ENCODE results near the gene MAGEC1. TPM values are rescaled to one million over a fixed set of nuclear protein-coding genes. Genes with fewer than 3 reads are reported as not detected.

The MAGEC1 gene
- total RNA-seq, 1 experiment from 2014 or later = not detected

GRCh38 chrX:141941234-141941633, 37.5 kb downstream of the MAGEC1 start:
- H3K14ac ChIP-seq (ENCODE audit: insufficient read depth, low read length) = no peak overlapping the region
- H3K9ac ChIP-seq (ENCODE audit: extremely low read depth, insufficient read length, low read length) = no peak overlapping the region
- no peak overlapping the region for H3K18ac ChIP-seq (ENCODE audit: insufficient read length, low read depth, low read length)
- no peaks in the 10 kb centered on the region for H3K4me1 Mint-ChIP-seq
- H3K9me3 ChIP-seq (ENCODE audit: control insufficient read depth, low read depth, low read length) = peaks cover 7% of the 10 kb centered on the region
- H3K4me1 ChIP-seq (ENCODE audit: insufficient read depth, low read length) = no peaks in the 10 kb centered on the region
- no peak overlapping the region for H2AK5ac ChIP-seq (ENCODE audit: insufficient read length, low read length)
- TF ChIP-seq, protein P1, sequence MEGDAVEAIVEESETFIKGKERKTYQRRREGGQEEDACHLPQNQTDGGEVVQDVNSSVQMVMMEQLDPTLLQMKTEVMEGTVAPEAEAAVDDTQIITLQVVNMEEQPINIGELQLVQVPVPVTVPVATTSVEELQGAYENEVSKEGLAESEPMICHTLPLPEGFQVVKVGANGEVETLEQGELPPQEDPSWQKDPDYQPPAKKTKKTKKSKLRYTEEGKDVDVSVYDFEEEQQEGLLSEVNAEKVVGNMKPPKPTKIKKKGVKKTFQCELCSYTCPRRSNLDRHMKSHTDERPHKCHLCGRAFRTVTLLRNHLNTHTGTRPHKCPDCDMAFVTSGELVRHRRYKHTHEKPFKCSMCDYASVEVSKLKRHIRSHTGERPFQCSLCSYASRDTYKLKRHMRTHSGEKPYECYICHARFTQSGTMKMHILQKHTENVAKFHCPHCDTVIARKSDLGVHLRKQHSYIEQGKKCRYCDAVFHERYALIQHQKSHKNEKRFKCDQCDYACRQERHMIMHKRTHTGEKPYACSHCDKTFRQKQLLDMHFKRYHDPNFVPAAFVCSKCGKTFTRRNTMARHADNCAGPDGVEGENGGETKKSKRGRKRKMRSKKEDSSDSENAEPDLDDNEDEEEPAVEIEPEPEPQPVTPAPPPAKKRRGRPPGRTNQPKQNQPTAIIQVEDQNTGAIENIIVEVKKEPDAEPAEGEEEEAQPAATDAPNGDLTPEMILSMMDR (conservative IDR thresholded peaks at IDR 0.05) = no peak
- no peak for DNase-seq
- no peaks in the 10 kb centered on the region for H3K27me3 ChIP-seq (ENCODE audit: insufficient read depth, low read length)
- H3K9me3 Mint-ChIP-seq = peaks cover 33 to 44% of the 10 kb centered on the region in 2 experiments
- H3K23me2 ChIP-seq (ENCODE audit: insufficient read length, low read depth, low read length, poor library complexity, severe bottlenecking) = no peaks in the 10 kb centered on the region
- no peak overlapping the region for H3K27ac ChIP-seq (ENCODE audit: insufficient read length, low read depth, low read length)
- no peak overlapping the region for H4K8ac ChIP-seq (replicated peaks; ENCODE audit: insufficient read length, low read depth, low read length)
- no peak overlapping the region for H2AFZ ChIP-seq (ENCODE audit: low read length)
- WGBS (ENCODE audit: extremely low coverage, insufficient read length, low lambda C conversion rate) = no CpG with 5 or more reads among the region's 2 CpGs
- H3T11ph ChIP-seq (ENCODE audit: low read length) = no peak overlapping the region
- H2BK12ac ChIP-seq (ENCODE audit: insufficient read length, low read depth, low read length) = no peak overlapping the region
- H2BK5ac ChIP-seq (ENCODE audit: insufficient read length, low read length) = no peak overlapping the region
- no peaks in the 10 kb centered on the region for H3K79me1 ChIP-seq (ENCODE audit: insufficient read depth, low read depth, low read length, poor library complexity, severe bottlenecking)
- no peak overlapping the region for H4K91ac ChIP-seq (ENCODE audit: insufficient read length, low read depth, low read length)
- H4K20me1 ChIP-seq (ENCODE audit: control insufficient read depth, insufficient read depth, insufficient read length) = no peaks in the 10 kb centered on the region
- H3K36me3 Mint-ChIP-seq (ENCODE audit: insufficient read depth in 1 of 3, low read depth in 3 of 3) = no peaks in the 10 kb centered on the region; a peak in 1 of 7 replicates
- no peak overlapping the region for H3K4ac ChIP-seq (ENCODE audit: low read depth, low read length)
- no peak overlapping the region for H2BK120ac ChIP-seq (ENCODE audit: low read depth, low read length, poor library complexity, severe bottlenecking)
- no peak overlapping the region for H3K4me2 ChIP-seq (ENCODE audit: insufficient read depth, insufficient read length, low read length)
- H3K4me3 Mint-ChIP-seq = no peak overlapping the region
- no peak overlapping the region for H3K23ac ChIP-seq (ENCODE audit: insufficient read length, low read depth, low read length)
- no peak overlapping the region for H2BK20ac ChIP-seq (ENCODE audit: low read depth, low read length, poor library complexity, severe bottlenecking)
- H3K27ac Mint-ChIP-seq = no peak overlapping the region
- no peaks in the 10 kb centered on the region for H3K79me2 ChIP-seq (ENCODE audit: insufficient read depth, low read length)
- H4K5ac ChIP-seq (ENCODE audit: insufficient read length, low read depth, low read length) = no peak overlapping the region
- no peak overlapping the region for H3K56ac ChIP-seq (ENCODE audit: insufficient read length, low read depth, low read length)
- H2BK15ac ChIP-seq (ENCODE audit: low read depth, low read length) = no peak overlapping the region
- H3K27me3 Mint-ChIP-seq (ENCODE audit: low read depth) = no peaks in the 10 kb centered on the region

Measured in H9 (cell line).